H1 (cell line): ENCODE data around the gene MFSD6L. TPM values are rescaled to one million over a fixed set of nuclear protein-coding genes. Genes with fewer than 3 reads are reported as not detected.

Source experiments
- CTCF ChIA-PET: fragments of 300-600 bp; sonication (Branson Sonifier 250); formaldehyde crosslinking; loops from one replicate; lab custom pipeline; 2021; ENCODE audit not compliant: partially characterized antibody; lab: Charles Lee
- POLR2A ChIA-PET: fragments of 300-600 bp; sonication (Branson Sonifier 250); formaldehyde crosslinking; loops from one replicate; lab custom pipeline; 2021; ENCODE audit warnings: inconsistent platforms; ENCODE audit not compliant: partially characterized antibody; lab: Charles Lee
- DNase-seq, 2 experiments: peaks; one replicate each; pipeline versions ENCODE4 v3.0.0 to v3.0.0-alpha.2; 2010 to 2022; ENCODE audit warnings: low spot score in 2 of 2, low read depth in 1 of 2, mixed read lengths in 1 of 2
- FAIRE-seq: peaks from 2 replicates; lab custom pipeline; 2011; peaks lifted over from hg19 to GRCh38; lab: Jason Lieb, UNC
- H2AFZ ChIP-seq: 2 replicates; pipeline ENCODE4 v1.8.1; 2012; ENCODE audit warnings: low read length, inconsistent platforms
- H2AK5ac ChIP-seq: 2 replicates; pipeline ENCODE4 v1.6.1; 2013; ENCODE audit warnings: low read depth, low read length
- H2BK120ac ChIP-seq: replicated peaks from 2 replicates; pipeline ENCODE3; 2013; ENCODE audit warnings: low read depth, low read length, inconsistent platforms
- H2BK12ac ChIP-seq: 2 replicates; pipeline ENCODE4 v1.6.1; 2013; ENCODE audit warnings: low read depth, low read length
- H2BK15ac ChIP-seq: 2 replicates; pipeline ENCODE4 v1.6.1; 2013; ENCODE audit warnings: low read length
- H2BK20ac ChIP-seq: 2 replicates; pipeline ENCODE4 v1.6.1; 2013; ENCODE audit warnings: low read length
- H2BK5ac ChIP-seq: 2 replicates; pipeline ENCODE4 v1.6.1; 2013; ENCODE audit warnings: low read depth, low read length
- H3K14ac ChIP-seq: 2 replicates; pipeline ENCODE4 v1.6.1; 2013; ENCODE audit warnings: inconsistent platforms; ENCODE audit not compliant: insufficient read length
- H3K18ac ChIP-seq: 2 replicates; pipeline ENCODE4 v1.6.1; 2013; ENCODE audit warnings: low read length; ENCODE audit errors: extremely low read depth
- H3K23ac ChIP-seq: 2 replicates; pipeline ENCODE4 v1.6.1; 2013; ENCODE audit warnings: inconsistent platforms; ENCODE audit not compliant: insufficient read length
- H3K23me2 ChIP-seq: 2 replicates; pipeline ENCODE4 v1.6.1; 2013; ENCODE audit warnings: low read depth, low read length
- H3K27ac ChIP-seq: 2 replicates; pipeline ENCODE4 v1.6.1; 2011; ENCODE audit warnings: low read depth, low read length, inconsistent platforms
- H3K27me3 ChIP-seq, 4 experiments: replicated peaks in 1 of 4; 1 replicate in 1 of 4; 2 replicates in 3 of 4; pipeline versions ENCODE4 v1.6.1 to v1.8.1; 2011 to 2013; ENCODE audit warnings: low read length in 3 of 4, mild to moderate bottlenecking in 3 of 4, inconsistent platforms in 2 of 4, mixed read lengths in 2 of 4, moderate library complexity in 1 of 4; ENCODE audit not compliant: control insufficient read depth in 3 of 4, insufficient read depth in 3 of 4; ENCODE audit errors: extremely low read depth in 1 of 4
- H3K36me3 ChIP-seq, 4 experiments: 2 replicates each; pipeline versions ENCODE4 v1.6.1 to v1.8.1; 2011 to 2013; ENCODE audit warnings: mild to moderate bottlenecking in 4 of 4, low read length in 3 of 4, moderate library complexity in 2 of 4, control low read depth in 1 of 4, inconsistent platforms in 1 of 4; ENCODE audit not compliant: insufficient read depth in 4 of 4, control insufficient read depth in 2 of 4
- H3K4ac ChIP-seq: replicated peaks from 2 replicates; pipeline ENCODE3; 2013; ENCODE audit warnings: low read length, low read depth, mixed read lengths, inconsistent platforms; ENCODE audit not compliant: insufficient read length
- H3K4me1 ChIP-seq, 4 experiments: replicated peaks in 1 of 4; 1 replicate in 1 of 4; 2 replicates in 3 of 4; pipeline versions ENCODE4 v1.6.1 to v1.8.1; 2011 to 2013; ENCODE audit warnings: low read length in 3 of 4, inconsistent platforms in 2 of 4, mixed read lengths in 1 of 4; ENCODE audit not compliant: insufficient read depth in 4 of 4, control insufficient read depth in 3 of 4
- H3K4me2 ChIP-seq, 2 experiments: 2 replicates each; pipeline versions ENCODE4 v1.6.1 to v1.8.1; 2011 to 2013; ENCODE audit warnings: low read depth in 2 of 2, low read length in 2 of 2, control low read depth in 1 of 2, inconsistent platforms in 1 of 2, mild to moderate bottlenecking in 1 of 2; ENCODE audit not compliant: insufficient read depth in 1 of 2
- H3K4me3 ChIP-seq, 4 experiments: fragments of 200-600, 300-600 bp in 1 of 4; sonication (generic), shearing (Covaris generic), sonication (Bioruptor Twin) in 1 of 4; 2 replicates each; pipeline versions ENCODE4 v1.5.1 to v1.8.1; 2011 to 2016; ENCODE audit warnings: low read length in 4 of 4, low read depth in 3 of 4, control low read depth in 2 of 4, inconsistent platforms in 2 of 4, mild to moderate bottlenecking in 2 of 4, mixed read lengths in 1 of 4, moderate library complexity in 1 of 4; ENCODE audit not compliant: insufficient read depth in 2 of 4; ENCODE audit errors: extremely low read depth in 1 of 4
- H3K56ac ChIP-seq: replicated peaks from 2 replicates; pipeline ENCODE3; 2013; ENCODE audit warnings: low read depth, mild to moderate bottlenecking, mixed read lengths, low read length, inconsistent platforms; ENCODE audit not compliant: insufficient read length
- H3K79me1 ChIP-seq: 2 replicates; pipeline ENCODE4 v1.6.1; 2013; ENCODE audit warnings: low read depth, low read length, control low read depth
- H3K79me2 ChIP-seq, 2 experiments: 2 replicates each; pipeline versions ENCODE4 v1.6.1 to v1.8.1; 2012 to 2013; ENCODE audit warnings: low read length in 2 of 2, mild to moderate bottlenecking in 2 of 2, inconsistent platforms in 1 of 2; ENCODE audit not compliant: insufficient read depth in 2 of 2, control insufficient read depth in 1 of 2
- H3K9ac ChIP-seq, 4 experiments: replicated peaks in 1 of 4; 1 replicate in 1 of 4; 2 replicates in 3 of 4; pipeline versions ENCODE4 v1.6.1 to v1.8.1; 2011 to 2013; ENCODE audit warnings: low read depth in 3 of 4, low read length in 3 of 4, control low read depth in 2 of 4, mild to moderate bottlenecking in 2 of 4, moderate library complexity in 2 of 4, inconsistent platforms in 1 of 4; ENCODE audit errors: extremely low read depth in 1 of 4
- H3K9me3 ChIP-seq, 2 experiments: 2 replicates each; pipeline versions ENCODE4 v1.6.1 to v1.8.1; 2012 to 2013; ENCODE audit warnings: mild to moderate bottlenecking in 2 of 2, moderate library complexity in 2 of 2, control low read depth in 1 of 2, inconsistent platforms in 1 of 2, low read depth in 1 of 2, low read length in 1 of 2, mixed read lengths in 1 of 2; ENCODE audit not compliant: insufficient read depth in 2 of 2
- H4K20me1 ChIP-seq, 2 experiments: replicated peaks in 1 of 2; 2 replicates each; pipeline versions ENCODE3 to v1.8.1; 2011 to 2013; ENCODE audit warnings: inconsistent platforms in 2 of 2, low read length in 2 of 2, mild to moderate bottlenecking in 1 of 2; ENCODE audit not compliant: insufficient read depth in 2 of 2, control insufficient read depth in 1 of 2
- H4K5ac ChIP-seq: 2 replicates; pipeline ENCODE4 v1.6.1; 2013; ENCODE audit warnings: low read length, low read depth, mixed read lengths, inconsistent platforms; ENCODE audit not compliant: insufficient read length
- H4K8ac ChIP-seq: 2 replicates; pipeline ENCODE4 v1.8.0; 2013; ENCODE audit warnings: mild to moderate bottlenecking, moderate library complexity, low read length, inconsistent platforms; ENCODE audit not compliant: insufficient read depth; ENCODE audit errors: extremely low read depth
- H4K91ac ChIP-seq: replicated peaks from 2 replicates; pipeline ENCODE3; 2013; ENCODE audit warnings: low read length, mixed read lengths, inconsistent platforms; ENCODE audit not compliant: insufficient read length
- EGR1 ChIP-seq: IDR thresholded peaks from 2 replicates; pipeline ENCODE4 v1.6.1; 2011; ENCODE audit warnings: low read depth, low read length, borderline replicate concordance
- EP300 ChIP-seq, 2 experiments: IDR thresholded peaks; 1 replicate in 1 of 2; 2 replicates in 1 of 2; pipeline ENCODE4 v1.6.1; 2011 to 2012; ENCODE audit warnings: low read depth in 2 of 2, low read length in 2 of 2, mild to moderate bottlenecking in 2 of 2, borderline replicate concordance in 1 of 2, inconsistent platforms in 1 of 2, moderate library complexity in 1 of 2
- EZH2 ChIP-seq: fragments of 200-600 bp; sonication (generic); IDR thresholded peaks from 2 replicates; pipeline ENCODE4 v1.7.1; 2012; ENCODE audit warnings: low read depth, mild to moderate bottlenecking, moderate library complexity, low read length, inconsistent platforms; ENCODE audit not compliant: severe bottlenecking
- HDAC2 ChIP-seq, 2 experiments: fragments of 300-600 bp in 1 of 2; sonication (generic) in 1 of 2; IDR thresholded peaks; 2 replicates each; pipeline ENCODE4 v1.6.1; 2011 to 2012; ENCODE audit warnings: low read depth in 2 of 2, low read length in 2 of 2, mild to moderate bottlenecking in 2 of 2, moderate library complexity in 2 of 2, borderline replicate concordance in 1 of 2, inconsistent platforms in 1 of 2
- HDAC6 ChIP-seq: IDR thresholded peaks from one replicate; pipeline ENCODE4 v1.7.1; 2012; ENCODE audit warnings: low read depth, mild to moderate bottlenecking, inconsistent platforms, low read length, moderate library complexity
- POU5F1 ChIP-seq: IDR thresholded peaks from 2 replicates; pipeline ENCODE4 v1.6.1; 2011; ENCODE audit warnings: low read depth, mild to moderate bottlenecking, low read length, moderate library complexity
- SAP30 ChIP-seq: fragments of 300-600 bp; sonication (generic); IDR thresholded peaks from 2 replicates; pipeline ENCODE4 v1.7.1; 2012; ENCODE audit warnings: low read length, moderate library complexity, mild to moderate bottlenecking, inconsistent platforms; ENCODE audit not compliant: insufficient read depth, insufficient replicate concordance
- SIRT6 ChIP-seq: IDR thresholded peaks from one replicate; pipeline ENCODE4 v1.7.1; 2012; ENCODE audit warnings: low read length, inconsistent platforms
- SP1 ChIP-seq: IDR thresholded peaks from 2 replicates; pipeline ENCODE4 v1.6.1; 2011; ENCODE audit warnings: low read depth, low read length
- TAF7 ChIP-seq: optimal IDR thresholded peaks from 2 replicates; pipeline ENCODE3; 2011; ENCODE audit warnings: low read depth, mild to moderate bottlenecking, inconsistent platforms, low read length, moderate library complexity, borderline replicate concordance
- WGBS, 2 experiments: shearing (Covaris generic) in 1 of 2; methylation state at CpG; one replicate each; pipeline versions ENCODE4 v1.1.6 to v1.1.7; 2013 to 2015; ENCODE audit warnings: low lambda C conversion rate in 2 of 2, mixed read lengths in 2 of 2, inconsistent platforms in 1 of 2, low coverage in 1 of 2, missing lambda C conversion rate in 1 of 2; ENCODE audit not compliant: insufficient replicate concordance in 2 of 2, insufficient coverage in 1 of 2, insufficient read length in 1 of 2; ENCODE audit errors: extremely low coverage in 1 of 2, missing lambda C conversion rate in 1 of 2; 5-methylcytosine and 5-hydroxymethylcytosine counted together
- polyA plus RNA-seq, 7 experiments: library from polyadenylated mRNA; depleted of rRNA in 3 of 7; stranded (reverse) in 5 of 7; unstranded in 2 of 7; fragments of >200 nt in 5 of 7; fragments of 200-250 nt in 2 of 7; gene quantifications; 1 replicate in 5 of 7; 2 replicates in 1 of 7; 4 replicates in 1 of 7; pipeline versions ENCODE4 v1.2.1 to v1.2.3, GENCODE V29; 2011 to 2013; ENCODE audit warnings: missing spikeins in 2 of 7, mixed read lengths in 2 of 7
- total RNA-seq: library from RNA; stranded (reverse); fragmentation: NEBNext Ultra II Directional; extraction: Animal tissue kit (Norgen Biotek cat#: 25700); gene quantifications from 2 replicates; pipeline ENCODE4 v1.2.1, GENCODE V29; 2021
- TF ChIP-seq, protein P1 (sequence below): IDR thresholded peaks from 2 replicates; pipeline ENCODE4 v1.6.1; 2012; ENCODE audit warnings: low read length, inconsistent platforms

The MFSD6L gene
- total and polyA plus RNA-seq, 2 of the 8 experiments (the other 6 are each of a cell fraction or from before 2014, with no cell fraction given), result 2.6 to 2.7 TPM

DNA sequence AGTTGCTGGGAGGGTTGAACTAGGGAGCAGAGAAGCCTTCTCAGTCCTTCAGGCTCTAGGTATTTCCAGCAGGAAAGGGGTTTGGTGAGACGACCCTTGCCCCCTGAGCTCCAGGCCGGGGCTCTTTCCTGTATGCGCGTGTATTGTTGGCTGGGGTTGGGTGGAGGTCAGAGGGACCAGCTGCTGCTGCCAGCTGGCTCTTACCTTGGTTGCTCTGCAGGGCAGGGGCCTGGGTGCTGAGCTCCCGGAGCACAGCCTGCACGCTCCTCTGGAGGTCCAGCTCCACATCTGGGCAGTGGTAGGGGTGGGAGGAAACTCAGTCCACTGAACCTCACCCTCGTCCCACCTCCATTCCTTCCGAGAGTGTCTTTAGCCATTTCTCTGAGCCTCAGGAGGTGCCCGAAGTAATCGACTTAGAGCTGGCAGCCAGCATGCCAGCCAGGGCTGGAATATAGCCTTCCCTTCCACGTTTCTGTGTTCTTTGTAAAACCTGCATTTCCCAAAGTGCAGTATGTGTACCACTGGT is 40.3 kb upstream of the MFSD6L start:
- Histone ChIP-seq H2BK15ac (no peak overlapping the region), H3K27me3 (no peaks in the 10 kb centered on the region), H3K79me2 (no peaks in the 10 kb centered on the region), H3K79me1 (no peaks in the 10 kb centered on the region), H3K4me1 (peaks cover 0 to 5% (median 2%) of the 10 kb centered on the region in 4 experiments; a peak in 5 of 7 replicates), H2AFZ (peak overlapping the region; percentile 76), H2BK20ac (no peak overlapping the region), H3K4me3 (no peak overlapping the region), H3K23ac (no peak overlapping the region), H2AK5ac (no peak overlapping the region), H4K20me1 (no peaks in the 10 kb centered on the region), H3K27ac (no peak overlapping the region), H3K18ac (no peak overlapping the region), H3K4ac (no peak overlapping the region), H2BK5ac (no peak overlapping the region), H4K8ac (peak overlapping the region; percentile 85; the same call in 1 of the 2 replicates), H3K36me3 (no peaks in the 10 kb centered on the region), H4K91ac (no peak overlapping the region), H2BK120ac (no peak overlapping the region), H3K9ac (no peak overlapping the region), H3K23me2 (no peaks in the 10 kb centered on the region), H2BK12ac (no peak overlapping the region), H3K14ac (no peak overlapping the region), H4K5ac (no peak overlapping the region), H3K4me2 (no peak overlapping the region), H3K9me3 (no peaks in the 10 kb centered on the region), H3K56ac (no peak overlapping the region)
- FAIRE-seq (no peak), DNase-seq (peak in 1 of 2 experiments; percentile 43)
- 80% methylated on average over 11 of the region's 11 CpGs; no CpG with 5 or more reads in 1 of the 2 experiments for WGBS, 2 experiments
- POLR2A ChIA-PET, result interaction anchor here (0.8 kb wide), 1 partner anchor 37 kb away, joined by 3 read pairs; no protein-coding TSS in a partner anchor
- CTCF ChIA-PET, result interaction anchor here (1.0 to 1.7 kb wide), 3 partner anchors 56 to 158 kb away, joined by 3 to 4 read pairs (median 4); no protein-coding TSS in a partner anchor
- TF ChIP-seq SIRT6 (no peak), HDAC2 (IDR thresholded peaks at IDR 0.05; ENCODE audit: borderline replicate concordance in 1 of 2, low read depth in 2 of 2, low read length in 2 of 2) (no peak), SAP30 (no peak), SP1 (no peak), EZH2 (no peak), POU5F1 (no peak), EP300 (IDR thresholded peaks at IDR 0.05; ENCODE audit: borderline replicate concordance in 1 of 2, low read depth in 2 of 2, low read length in 2 of 2) (no peak), HDAC6 (no peak), TAF7 (no peak), EGR1 (no peak)
- TF ChIP-seq, protein P1, sequence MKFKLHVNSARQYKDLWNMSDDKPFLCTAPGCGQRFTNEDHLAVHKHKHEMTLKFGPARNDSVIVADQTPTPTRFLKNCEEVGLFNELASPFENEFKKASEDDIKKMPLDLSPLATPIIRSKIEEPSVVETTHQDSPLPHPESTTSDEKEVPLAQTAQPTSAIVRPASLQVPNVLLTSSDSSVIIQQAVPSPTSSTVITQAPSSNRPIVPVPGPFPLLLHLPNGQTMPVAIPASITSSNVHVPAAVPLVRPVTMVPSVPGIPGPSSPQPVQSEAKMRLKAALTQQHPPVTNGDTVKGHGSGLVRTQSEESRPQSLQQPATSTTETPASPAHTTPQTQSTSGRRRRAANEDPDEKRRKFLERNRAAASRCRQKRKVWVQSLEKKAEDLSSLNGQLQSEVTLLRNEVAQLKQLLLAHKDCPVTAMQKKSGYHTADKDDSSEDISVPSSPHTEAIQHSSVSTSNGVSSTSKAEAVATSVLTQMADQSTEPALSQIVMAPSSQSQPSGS, result no peak
